Measurements from ENCODE around the gene PANK2. TPM values are rescaled to one million over a fixed set of nuclear protein-coding genes. Genes with fewer than 3 reads are reported as not detected.

The PANK2 gene
- total and polyA plus RNA-seq, 10 of the 15 experiments (the other 5 are each of a cell fraction or from before 2014, with no cell fraction given) = 13.2 to 43.4 (median 33.3) TPM

GRCh38 chr20:3857405-3857804 is 31.8 kb upstream of the PANK2 start:
- no peak overlapping the region for H3K9ac ChIP-seq (ENCODE audit: control insufficient read depth, insufficient read depth, low read length)
- H3K27me3 ChIP-seq (replicated peaks in 1 of 2; ENCODE audit: control insufficient read depth in 2 of 2, insufficient read depth in 2 of 2, low read length in 1 of 2) = no peaks in the 10 kb centered on the region
- DNase-seq (ENCODE audit: low read depth, low spot score) (no peak), FAIRE-seq (no peak), ATAC-seq (no peak)
- no TSS peak for BruUV-seq (replicated peaks)
- no peak overlapping the region for H2AFZ ChIP-seq (ENCODE audit: control insufficient read depth, low read depth, low read length)
- no peaks in the 10 kb centered on the region for H4K20me1 ChIP-seq (ENCODE audit: control insufficient read depth, insufficient read depth)
- WGBS (ENCODE audit: insufficient coverage, insufficient replicate concordance, low lambda C conversion rate, missing lambda C conversion rate) = 89% methylated on average over 14 of the region's 14 CpGs
- ChIA-PET RAD21 (ENCODE audit: unreplicated experiment) (no interaction called here), SMC1A (ENCODE audit: uncharacterized antibody, unreplicated experiment) (no interaction called here), POLR2A (interaction anchor here (0.5 kb wide), 1 partner anchor 343 kb away, joined by 6 read pairs; no protein-coding TSS in a partner anchor), CTCF (interaction anchor here (1.5 to 6.6 kb wide), 2 partner anchors 10 to 37 kb away, joined by 4 to 48 read pairs; partner anchors contain the start of gene AP5S1)
- no peaks in the 10 kb centered on the region for H3K4me1 ChIP-seq (ENCODE audit: control insufficient read depth, insufficient read depth, low read length)
- H3K9me3 ChIP-seq (replicated peaks; ENCODE audit: control insufficient read depth, insufficient read depth, low read length) = peaks cover 1% of the 10 kb centered on the region; the same call in 1 of the 3 replicates
- in situ Hi-C loops (cut with MboI) = no loop called here
- intact Hi-C loops (cut with micrococcal nuclease; ENCODE audit: unreplicated experiment) = loop anchor here (10.0 kb wide), 1 partner anchor 143 kb away; the partner anchor contains the start of gene SIGLEC1
- no peak overlapping the region for H3K4me2 ChIP-seq (ENCODE audit: control insufficient read depth, insufficient read depth)
- H3K4me3 ChIP-seq = no peak overlapping the region
- H3K36me3 ChIP-seq (ENCODE audit: control insufficient read depth in 2 of 2, insufficient read depth in 2 of 2, low read length in 1 of 2) = peaks cover 11 to 12% of the 10 kb centered on the region in 2 experiments
- TF ChIP-seq NRF1 (conservative IDR thresholded peaks at IDR 0.05; ENCODE audit: low read depth, low read length) = no peak
- no peak for TF ChIP-seq RUNX3 (IDR thresholded peaks at IDR 0.05; ENCODE audit: low read length)
- no peak for TF ChIP-seq GABPA (IDR thresholded peaks at IDR 0.05; ENCODE audit: low read depth)
- TF ChIP-seq ELK1 (IDR thresholded peaks at IDR 0.05; ENCODE audit: low read depth, low read length) = no peak
- no peak for TF ChIP-seq E2F4 (IDR thresholded peaks at IDR 0.05; ENCODE audit: low read depth, low read length)
- no peak for TF ChIP-seq ATF2 (IDR thresholded peaks at IDR 0.05; ENCODE audit: low read length)
- TF ChIP-seq PKNOX1 (IDR thresholded peaks at IDR 0.05) = no peak
- TF ChIP-seq PML (IDR thresholded peaks at IDR 0.05; ENCODE audit: low read length) = no peak
- no peak for TF ChIP-seq BRCA1 (IDR thresholded peaks at IDR 0.05; ENCODE audit: low read depth, low read length)
- TF ChIP-seq ESRRA (IDR thresholded peaks at IDR 0.05; ENCODE audit: low read length) = no peak
- TF ChIP-seq MEF2B (IDR thresholded peaks at IDR 0.05; ENCODE audit: partially characterized antibody, poor library complexity, severe bottlenecking) = no peak
- TF ChIP-seq CTCF (IDR thresholded peaks at IDR 0.05 in 2 of 3, conservative IDR thresholded peaks at IDR 0.05 in 1 of 3; ENCODE audit: control insufficient read depth in 2 of 3, extremely low read depth in 1 of 3, insufficient read depth in 1 of 3, low read depth in 3 of 3, low read length in 3 of 3) = no peak
- no peak for TF ChIP-seq ETV6 (conservative IDR thresholded peaks at IDR 0.05 in 1 of 2, IDR thresholded peaks at IDR 0.05 in 1 of 2; ENCODE audit: borderline replicate concordance in 1 of 2, low read depth in 1 of 2)
- no peak for TF ChIP-seq NFXL1 (IDR thresholded peaks at IDR 0.05; ENCODE audit: borderline replicate concordance)
- no peak for TF ChIP-seq KDM1A (IDR thresholded peaks at IDR 0.05; ENCODE audit: borderline replicate concordance)
- TF ChIP-seq BCL11A (IDR thresholded peaks at IDR 0.05; ENCODE audit: low read depth, low read length) = no peak
- no peaks in the 10 kb centered on the region for H3K79me2 ChIP-seq (ENCODE audit: control insufficient read depth, insufficient read depth, low read length)
- no peak overlapping the region for H3K27ac ChIP-seq (ENCODE audit: control insufficient read depth, insufficient read depth)

All from GM12878 (cell line).